IPS DF 6.9 (cell line): Measurements from ENCODE around the gene ZNF354C.
"Not testable (repeated sequence)": the region's sequence is repeated elsewhere in the genome, so short reads cannot be mapped to it uniquely, and the experiment has no call there.

ENCODE experiments used
- DNase-seq: peaks from one replicate; pipeline ENCODE4 v3.0.0-alpha.2; 2013; ENCODE audit warnings: low read depth, low spot score
- H3K27ac ChIP-seq: one replicate; pipeline ENCODE4 v1.5.1; 2013; ENCODE audit warnings: low read length, control low read depth
- H3K27me3 ChIP-seq: 2 replicates; pipeline ENCODE4 v1.6.1; 2013; ENCODE audit warnings: mild to moderate bottlenecking, low read length; ENCODE audit not compliant: control insufficient read depth, insufficient read depth
- H3K36me3 ChIP-seq: 2 replicates; pipeline ENCODE4 v1.6.1; 2013; ENCODE audit warnings: low read length; ENCODE audit not compliant: control insufficient read depth, insufficient read depth
- H3K4me1 ChIP-seq: 2 replicates; pipeline ENCODE4 v1.6.1; 2013; ENCODE audit warnings: low read length; ENCODE audit not compliant: control insufficient read depth, insufficient read depth
- H3K4me3 ChIP-seq: 2 replicates; pipeline ENCODE4 v1.5.1; 2013; ENCODE audit warnings: mild to moderate bottlenecking, low read length
- H3K9me3 ChIP-seq: 2 replicates; pipeline ENCODE4 v1.6.1; 2013; ENCODE audit warnings: low read length, inconsistent platforms; ENCODE audit not compliant: control insufficient read depth, insufficient read depth
- WGBS: extraction: QIAGEN DNeasy Blood & Tissue Kit; methylation state at CpG from one replicate; pipeline ENCODE4 v1.1.7; 2013; ENCODE audit warnings: mixed read lengths, missing lambda C conversion rate; ENCODE audit not compliant: insufficient read length, insufficient coverage; 5-methylcytosine and 5-hydroxymethylcytosine counted together

ZNF354C gene

GRCh38 chr5:179061025-179061424 is 852 bp downstream of the ZNF354C start:
- H3K9me3 ChIP-seq, result no peaks in the 10 kb centered on the region
- no peaks in the 10 kb centered on the region for H3K27me3 ChIP-seq
- no CpG with 5 or more reads among the region's 19 CpGs for WGBS
- no peak for DNase-seq
- no peak overlapping the region for H3K27ac ChIP-seq
- H3K36me3 ChIP-seq, result peaks cover 2% of the 10 kb centered on the region; the same call in 1 of the 2 replicates
- H3K4me1 ChIP-seq, result peaks cover 2% of the 10 kb centered on the region; the same call in 1 of the 2 replicates
- peak overlapping the region; percentile 59; the same call in 1 of the 2 replicates for H3K4me3 ChIP-seq

GRCh38 chr5:179065703-179066102 is 5.5 kb downstream of the ZNF354C start:
- H3K36me3 ChIP-seq, result peaks cover 2% of the 10 kb centered on the region; the same call in 1 of the 2 replicates
- peaks cover 6% of the 10 kb centered on the region for H3K9me3 ChIP-seq
- H3K27me3 ChIP-seq, result no peaks in the 10 kb centered on the region
- no peak overlapping the region for H3K4me3 ChIP-seq
- H3K27ac ChIP-seq, result no peak overlapping the region
- WGBS, result no CpG with 5 or more reads among the region's 6 CpGs
- no peak for DNase-seq
- peaks cover 2% of the 10 kb centered on the region for H3K4me1 ChIP-seq

GRCh38 chr5:179079165-179079987 is 19.2 kb downstream of the ZNF354C start:
- peaks cover 20% of the 10 kb centered on the region for H3K9me3 ChIP-seq
- H3K36me3 ChIP-seq, result peaks cover 11% of the 10 kb centered on the region; the same call in 1 of the 2 replicates
- H3K4me3 ChIP-seq, result no peak overlapping the region
- no peak overlapping the region for H3K27ac ChIP-seq
- no peaks in the 10 kb centered on the region for H3K27me3 ChIP-seq
- no CpG with 5 or more reads among the region's 11 CpGs for WGBS
- DNase-seq, result no peak
- H3K4me1 ChIP-seq, result no peaks in the 10 kb centered on the region

GRCh38 chr5:179080724-179081123 is 20.6 kb downstream of the ZNF354C start:
- Histone ChIP-seq H3K4me1 (no peaks in the 10 kb centered on the region), H3K4me3 (no peak overlapping the region), H3K27me3 (no peaks in the 10 kb centered on the region), H3K9me3 (peaks cover 19% of the 10 kb centered on the region), H3K36me3 (peaks cover 11% of the 10 kb centered on the region; the same call in 1 of the 2 replicates), H3K27ac (no peak overlapping the region)
- no CpG with 5 or more reads among the region's 4 CpGs for WGBS
- no peak for DNase-seq

- WGBS, result no CpG with 5 or more reads among the region's 2 CpGs
- H3K27ac ChIP-seq, result no peak overlapping the region
- no peaks in the 10 kb centered on the region for H3K27me3 ChIP-seq
- H3K4me1 ChIP-seq, result no peaks in the 10 kb centered on the region
- no peaks in the 10 kb centered on the region for H3K36me3 ChIP-seq
- H3K4me3 ChIP-seq, result no peak overlapping the region
- DNase-seq, result no peak
- peaks cover 3% of the 10 kb centered on the region for H3K9me3 ChIP-seq
Measured at GRCh38 chr5:179089502-179089901, 29.3 kb downstream of the ZNF354C start.

- WGBS, result no CpG with 5 or more reads among the region's 17 CpGs
- not testable (repeated sequence) for H3K4me3 ChIP-seq, H3K36me3 ChIP-seq, H3K4me1 ChIP-seq, H3K9me3 ChIP-seq, H3K27ac ChIP-seq, DNase-seq, H3K27me3 ChIP-seq
Measured at GRCh38 chr5:179101282-179101681, 41.1 kb downstream of the ZNF354C start.

GRCh38 chr5:179110528-179110927 is 50.4 kb downstream of the ZNF354C start:
- H3K36me3 ChIP-seq, result no peaks in the 10 kb centered on the region
- no peak for DNase-seq
- no peak overlapping the region for H3K27ac ChIP-seq
- peaks cover 7% of the 10 kb centered on the region for H3K9me3 ChIP-seq
- H3K4me1 ChIP-seq, result no peaks in the 10 kb centered on the region
- no peak overlapping the region for H3K4me3 ChIP-seq
- no CpG with 5 or more reads among the region's 9 CpGs for WGBS
- H3K27me3 ChIP-seq, result no peaks in the 10 kb centered on the region

GRCh38 chr5:179111267-179112207 is 51.4 kb downstream of the ZNF354C start:
- Histone ChIP-seq H3K27ac (no peak overlapping the region), H3K4me3 (no peak overlapping the region), H3K4me1 (no peaks in the 10 kb centered on the region), H3K9me3 (peaks cover 7% of the 10 kb centered on the region), H3K27me3 (no peaks in the 10 kb centered on the region), H3K36me3 (no peaks in the 10 kb centered on the region)
- DNase-seq, result no peak
- WGBS, result no CpG with 5 or more reads among the region's 21 CpGs

- Histone ChIP-seq H3K27ac (no peak overlapping the region), H3K4me1 (no peaks in the 10 kb centered on the region), H3K27me3 (no peaks in the 10 kb centered on the region), H3K4me3 (no peak overlapping the region), H3K36me3 (no peaks in the 10 kb centered on the region), H3K9me3 (peaks cover 7% of the 10 kb centered on the region)
- WGBS, result no CpG with 5 or more reads among the region's 12 CpGs
- no peak for DNase-seq
Measured at GRCh38 chr5:179112469-179113142, 52.4 kb downstream of the ZNF354C start.

GRCh38 chr5:179113143-179113530 is 53.0 kb downstream of the ZNF354C start:
- no peaks in the 10 kb centered on the region for H3K27me3 ChIP-seq
- H3K4me1 ChIP-seq, result no peaks in the 10 kb centered on the region
- peaks cover 7% of the 10 kb centered on the region for H3K9me3 ChIP-seq
- DNase-seq, result no peak
- no peak overlapping the region for H3K27ac ChIP-seq
- WGBS, result no CpG with 5 or more reads among the region's 13 CpGs
- H3K36me3 ChIP-seq, result no peaks in the 10 kb centered on the region
- no peak overlapping the region for H3K4me3 ChIP-seq
